ENCODE data around the gene WNT5A.

Gene WNT5A

DNA sequence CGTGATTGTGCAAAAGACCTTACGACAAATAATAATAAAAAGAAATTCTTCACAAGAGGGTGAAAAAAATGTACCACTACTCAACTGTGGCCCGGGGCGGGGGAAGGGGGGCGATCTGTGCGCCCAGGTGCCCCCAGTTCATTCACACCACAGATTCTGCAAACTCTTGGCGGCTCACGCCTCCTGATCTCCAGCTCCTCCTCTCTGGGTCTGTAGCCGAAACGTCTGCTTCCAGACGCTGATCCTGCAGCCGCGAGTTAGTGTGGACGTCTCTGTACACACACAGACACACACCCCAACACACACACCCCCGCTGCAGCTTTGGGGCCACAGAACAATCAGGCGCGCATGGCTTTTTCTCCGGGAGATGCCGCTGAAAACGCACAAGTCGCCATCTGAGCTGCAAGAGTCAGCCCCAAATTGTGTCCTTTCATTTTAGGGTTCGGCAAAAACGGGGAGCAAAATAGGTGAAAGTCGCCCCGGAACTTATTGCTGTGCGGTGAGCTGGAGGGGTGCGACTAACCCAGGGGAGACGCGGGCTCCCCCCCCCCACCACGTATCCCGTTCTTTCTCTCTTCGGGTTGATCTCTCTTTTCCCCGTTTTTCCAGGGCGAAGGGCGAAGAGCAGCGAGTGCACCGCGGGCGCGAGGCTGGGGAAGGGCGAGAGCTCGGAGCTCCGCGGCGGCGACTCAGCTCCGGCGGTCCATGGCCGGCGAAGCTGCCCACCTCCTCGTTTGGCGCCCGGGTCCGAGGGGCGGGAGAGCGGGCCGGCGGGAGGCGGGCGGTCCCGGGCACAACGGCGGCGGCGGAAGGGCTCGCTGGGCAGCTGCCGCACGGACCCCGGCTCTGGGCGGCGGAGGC, 505 bp upstream of the WNT5A start:
- peak overlapping the region; percentile 53 for H2BK15ac ChIP-seq (ENCODE audit: low read length)
- peak overlapping the region; percentile 97 for H3K18ac ChIP-seq (ENCODE audit: low read length)
- no peak overlapping the region for H4K91ac ChIP-seq (ENCODE audit: low read depth, low read length, poor library complexity)
- no peak overlapping the region for H3K14ac ChIP-seq (ENCODE audit: low read length)
- H3K4me2 ChIP-seq (ENCODE audit: insufficient read depth, low read length, poor library complexity, severe bottlenecking): peak overlapping the region; percentile 97
- no CpG with 5 or more reads among the region's 71 CpGs for WGBS, 2 donors (ENCODE audit: extremely low coverage in 2 of 2, insufficient read length in 2 of 2, insufficient replicate concordance in 1 of 2)
- H3K36me3 ChIP-seq (replicated peaks in 1 of 2; ENCODE audit: control insufficient read depth in 2 of 2, insufficient read depth in 2 of 2, low read length in 2 of 2): peaks cover 0 to 20% of the 10 kb centered on the region in 2 donors
- H2BK12ac ChIP-seq (ENCODE audit: low read length): no peak overlapping the region
- H3K23ac ChIP-seq (ENCODE audit: low read depth, low read length, poor library complexity): no peak overlapping the region
- no peaks in the 10 kb centered on the region for H3K79me1 ChIP-seq (ENCODE audit: low read depth, low read length)
- H3K9ac ChIP-seq (ENCODE audit: low read depth, low read length, poor library complexity): peak overlapping the region; percentile 85
- no peak overlapping the region for H3K4ac ChIP-seq (ENCODE audit: low read length)
- peak overlapping the region; percentile 76 to 83 for H3K4me3 ChIP-seq (ENCODE audit: low read length in 2 of 2)
- peaks cover 9 to 28% of the 10 kb centered on the region in 2 donors for H3K4me1 ChIP-seq (ENCODE audit: control insufficient read depth in 2 of 2, insufficient read depth in 1 of 2, low read depth in 1 of 2, low read length in 2 of 2)
- H3K27me3 ChIP-seq (ENCODE audit: control insufficient read depth in 3 of 3, insufficient read depth in 3 of 3, low read depth in 1 of 3, low read length in 3 of 3): peaks cover 0 to 56% (median 26%) of the 10 kb centered on the region in 3 experiments
- no peak overlapping the region for H3K27ac ChIP-seq (replicated peaks; ENCODE audit: low read length)
- peak overlapping the region; percentile 35 for H2BK120ac ChIP-seq (ENCODE audit: low read depth, low read length)
- no peak overlapping the region for H2AK5ac ChIP-seq (ENCODE audit: low read depth, low read length)
- H3K9me3 ChIP-seq (replicated peaks in 1 of 2; ENCODE audit: control insufficient read depth in 2 of 2, insufficient read depth in 1 of 2, low read depth in 1 of 2, low read length in 2 of 2): peaks cover 0 to 12% of the 10 kb centered on the region in 2 donors
- DNase-seq (ENCODE audit: low spot score): peak; percentile 41
- H2AFZ ChIP-seq (ENCODE audit: low read length): peak overlapping the region; percentile 97
- H4K8ac ChIP-seq (ENCODE audit: low read depth, low read length): no peak overlapping the region
- peak overlapping the region; percentile 28 for H2BK5ac ChIP-seq (ENCODE audit: low read length)

DNA sequence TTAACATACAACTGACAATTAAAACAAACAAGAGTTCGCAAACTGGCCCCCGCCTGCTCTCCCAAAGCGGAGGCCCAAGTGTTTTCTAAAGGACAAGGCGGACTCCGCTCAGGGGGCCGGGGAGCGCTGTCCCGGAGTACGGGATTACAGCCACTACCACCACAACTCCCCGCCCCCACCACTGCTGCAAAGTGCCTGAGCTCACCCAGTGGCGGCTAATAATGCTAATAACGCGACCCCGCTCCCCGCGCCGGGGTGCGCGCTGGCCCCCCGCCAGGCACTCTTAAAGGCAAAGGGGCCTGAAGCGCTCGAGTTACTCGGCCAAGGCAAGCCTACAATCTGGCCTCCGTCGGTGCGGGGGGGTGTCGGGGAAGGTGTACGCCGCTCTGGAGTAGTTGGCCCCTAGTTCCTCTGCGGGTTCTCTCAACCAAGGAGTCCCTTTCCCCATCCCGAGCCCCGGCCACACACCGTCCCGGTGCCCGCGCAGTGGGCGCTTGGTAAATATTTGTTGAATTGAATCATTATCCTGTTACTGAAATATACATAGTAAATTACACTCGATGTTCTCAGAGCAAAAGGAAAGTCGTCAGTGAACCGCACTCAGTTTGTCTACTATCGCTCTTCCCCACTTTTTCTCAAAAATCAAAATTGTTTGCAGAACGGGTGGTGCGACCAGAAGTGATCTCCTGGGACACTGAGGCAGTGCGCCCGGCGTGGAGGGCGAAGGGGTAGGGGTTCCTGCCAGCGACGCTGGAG, 827 bp downstream of the WNT5A start:
- WGBS, 2 donors (ENCODE audit: extremely low coverage in 2 of 2, insufficient read length in 2 of 2, insufficient replicate concordance in 1 of 2): no CpG with 5 or more reads among the region's 49 CpGs
- Histone ChIP-seq H3K18ac (ENCODE audit: low read length) (peak overlapping the region; percentile 60), H3K36me3 (replicated peaks in 1 of 2; ENCODE audit: control insufficient read depth in 2 of 2, insufficient read depth in 2 of 2, low read length in 2 of 2) (peaks cover 0 to 30% of the 10 kb centered on the region in 2 donors), H2AK5ac (ENCODE audit: low read depth, low read length) (no peak overlapping the region), H2BK5ac (ENCODE audit: low read length) (no peak overlapping the region), H3K14ac (ENCODE audit: low read length) (no peak overlapping the region), H2BK15ac (ENCODE audit: low read length) (no peak overlapping the region), H2AFZ (ENCODE audit: low read length) (peak overlapping the region; percentile 97), H3K9ac (ENCODE audit: low read depth, low read length, poor library complexity) (no peak overlapping the region), H4K8ac (ENCODE audit: low read depth, low read length) (no peak overlapping the region), H3K23ac (ENCODE audit: low read depth, low read length, poor library complexity) (no peak overlapping the region), H3K9me3 (replicated peaks in 1 of 2; ENCODE audit: control insufficient read depth in 2 of 2, insufficient read depth in 1 of 2, low read depth in 1 of 2, low read length in 2 of 2) (peaks cover 0 to 12% of the 10 kb centered on the region in 2 donors), H3K4me3 (ENCODE audit: low read length in 2 of 2) (peak overlapping the region; percentile 76 to 83), H3K79me1 (ENCODE audit: low read depth, low read length) (no peaks in the 10 kb centered on the region), H3K27ac (replicated peaks; ENCODE audit: low read length) (no peak overlapping the region), H3K4me1 (ENCODE audit: control insufficient read depth in 2 of 2, insufficient read depth in 1 of 2, low read depth in 1 of 2, low read length in 2 of 2) (peaks cover 9 to 37% of the 10 kb centered on the region in 2 donors), H3K4ac (ENCODE audit: low read length) (no peak overlapping the region), H2BK12ac (ENCODE audit: low read length) (no peak overlapping the region), H4K91ac (ENCODE audit: low read depth, low read length, poor library complexity) (no peak overlapping the region), H2BK120ac (ENCODE audit: low read depth, low read length) (no peak overlapping the region), H3K4me2 (ENCODE audit: insufficient read depth, low read length, poor library complexity, severe bottlenecking) (peak overlapping the region; percentile 97), H3K27me3 (ENCODE audit: control insufficient read depth in 3 of 3, insufficient read depth in 3 of 3, low read depth in 1 of 3, low read length in 3 of 3) (peaks cover 0 to 69% (median 32%) of the 10 kb centered on the region in 3 experiments)
- peak; percentile 46 for DNase-seq (ENCODE audit: low spot score)

DNA sequence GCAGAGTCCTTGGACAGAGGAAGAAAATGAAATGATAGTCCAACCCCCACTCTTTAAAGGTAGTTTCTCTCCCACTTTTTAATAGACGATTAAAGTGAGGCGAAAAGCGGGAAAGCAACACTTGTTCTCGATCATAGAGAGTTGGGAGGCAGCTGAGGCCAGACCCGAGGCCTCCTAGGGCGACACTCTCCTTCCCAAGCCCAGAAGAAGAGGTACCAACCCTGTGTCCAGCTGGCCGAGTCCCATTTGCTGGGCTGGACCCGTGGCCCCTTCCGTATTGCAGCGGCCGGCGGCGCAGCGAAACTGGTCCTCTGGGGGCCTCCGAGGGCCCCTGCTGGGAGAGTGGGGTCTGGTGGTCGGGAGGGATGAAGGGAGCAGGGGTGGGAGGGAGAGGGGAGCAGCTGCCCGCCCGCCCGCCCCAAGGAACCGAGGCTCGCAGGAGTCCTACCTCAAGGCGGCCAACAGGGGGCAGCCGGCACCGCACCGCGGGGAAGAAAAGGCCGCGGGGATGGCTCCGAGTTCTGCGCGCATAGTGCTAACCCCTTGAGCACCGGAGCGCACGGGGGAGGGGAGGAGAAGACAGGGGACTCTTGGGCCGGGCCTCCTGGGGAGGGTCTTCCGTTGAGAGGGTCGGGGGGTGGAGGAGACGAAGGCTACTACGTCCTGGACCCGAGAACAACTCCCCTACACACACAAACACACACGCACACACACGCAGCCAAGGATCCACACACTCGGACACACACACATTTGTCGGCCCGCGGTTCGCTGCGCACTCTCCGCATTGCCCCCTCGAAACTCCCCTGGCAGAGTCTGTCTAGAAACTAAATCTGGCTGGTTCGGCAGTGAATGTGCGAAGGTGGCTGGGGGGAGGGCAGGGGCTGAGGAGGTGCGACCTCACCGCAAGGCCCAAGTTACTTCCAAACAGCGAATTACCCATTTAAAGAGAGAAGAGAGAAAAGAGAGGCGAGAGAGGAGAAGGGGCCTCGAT, 2.0 kb downstream of the WNT5A start:
- Histone ChIP-seq H3K27ac (replicated peaks; ENCODE audit: low read length) (no peak overlapping the region), H3K14ac (ENCODE audit: low read length) (no peak overlapping the region), H2AK5ac (ENCODE audit: low read depth, low read length) (no peak overlapping the region), H2BK5ac (ENCODE audit: low read length) (no peak overlapping the region), H2BK12ac (ENCODE audit: low read length) (no peak overlapping the region), H2AFZ (ENCODE audit: low read length) (peak overlapping the region; percentile 97), H2BK120ac (ENCODE audit: low read depth, low read length) (no peak overlapping the region), H3K18ac (ENCODE audit: low read length) (peak overlapping the region; percentile 84), H4K8ac (ENCODE audit: low read depth, low read length) (no peak overlapping the region), H3K9me3 (replicated peaks in 1 of 2; ENCODE audit: control insufficient read depth in 2 of 2, insufficient read depth in 1 of 2, low read depth in 1 of 2, low read length in 2 of 2) (peaks cover 0 to 12% of the 10 kb centered on the region in 2 donors), H3K36me3 (replicated peaks in 1 of 2; ENCODE audit: control insufficient read depth in 2 of 2, insufficient read depth in 2 of 2, low read length in 2 of 2) (peaks cover 0 to 41% of the 10 kb centered on the region in 2 donors), H3K9ac (ENCODE audit: low read depth, low read length, poor library complexity) (peak overlapping the region; percentile 72), H3K4me1 (ENCODE audit: control insufficient read depth in 2 of 2, insufficient read depth in 1 of 2, low read depth in 1 of 2, low read length in 2 of 2) (peaks cover 9 to 37% of the 10 kb centered on the region in 2 donors), H3K27me3 (ENCODE audit: control insufficient read depth in 3 of 3, insufficient read depth in 3 of 3, low read depth in 1 of 3, low read length in 3 of 3) (peaks cover 0 to 67% (median 32%) of the 10 kb centered on the region in 3 experiments), H3K4me2 (ENCODE audit: insufficient read depth, low read length, poor library complexity, severe bottlenecking) (peak overlapping the region; percentile 97), H2BK15ac (ENCODE audit: low read length) (no peak overlapping the region), H3K4me3 (ENCODE audit: low read length in 2 of 2) (peak overlapping the region; percentile 76 to 81), H3K23ac (ENCODE audit: low read depth, low read length, poor library complexity) (peak overlapping the region; percentile 62), H4K91ac (ENCODE audit: low read depth, low read length, poor library complexity) (no peak overlapping the region), H3K4ac (ENCODE audit: low read length) (no peak overlapping the region), H3K79me1 (ENCODE audit: low read depth, low read length) (no peaks in the 10 kb centered on the region)
- peak; percentile 82 for DNase-seq (ENCODE audit: low spot score)
- WGBS, 2 donors (ENCODE audit: extremely low coverage in 2 of 2, insufficient read length in 2 of 2, insufficient replicate concordance in 1 of 2): no CpG with 5 or more reads among the region's 57 CpGs

Data from neuronal stem cell (in vitro differentiated cells).